ENCODE measurements around the gene UBR4.

DNA sequence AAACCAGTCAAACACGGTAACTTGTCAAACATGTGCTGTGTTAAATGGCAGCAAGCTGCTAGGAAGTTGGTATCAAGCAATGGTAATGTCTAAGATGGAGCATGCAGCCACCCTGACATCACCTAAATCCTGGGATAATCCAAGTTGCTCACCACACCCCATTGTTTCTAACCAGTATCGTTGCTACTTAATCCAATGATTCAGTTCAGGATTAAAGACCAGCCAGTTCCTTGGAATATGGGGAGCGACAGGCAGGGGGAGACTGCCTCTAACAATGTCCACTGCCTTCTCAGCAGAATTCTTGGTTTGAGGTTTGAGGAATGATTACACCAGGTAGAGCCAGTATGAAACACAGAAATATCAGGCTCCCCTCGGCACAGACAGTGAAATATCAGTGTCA is 131.5 kb downstream of the UBR4 start:
- no peak for TF ChIP-seq POLR2A (IDR thresholded peaks at IDR 0.05; ENCODE audit: low read depth)
- TF ChIP-seq, protein P1, sequence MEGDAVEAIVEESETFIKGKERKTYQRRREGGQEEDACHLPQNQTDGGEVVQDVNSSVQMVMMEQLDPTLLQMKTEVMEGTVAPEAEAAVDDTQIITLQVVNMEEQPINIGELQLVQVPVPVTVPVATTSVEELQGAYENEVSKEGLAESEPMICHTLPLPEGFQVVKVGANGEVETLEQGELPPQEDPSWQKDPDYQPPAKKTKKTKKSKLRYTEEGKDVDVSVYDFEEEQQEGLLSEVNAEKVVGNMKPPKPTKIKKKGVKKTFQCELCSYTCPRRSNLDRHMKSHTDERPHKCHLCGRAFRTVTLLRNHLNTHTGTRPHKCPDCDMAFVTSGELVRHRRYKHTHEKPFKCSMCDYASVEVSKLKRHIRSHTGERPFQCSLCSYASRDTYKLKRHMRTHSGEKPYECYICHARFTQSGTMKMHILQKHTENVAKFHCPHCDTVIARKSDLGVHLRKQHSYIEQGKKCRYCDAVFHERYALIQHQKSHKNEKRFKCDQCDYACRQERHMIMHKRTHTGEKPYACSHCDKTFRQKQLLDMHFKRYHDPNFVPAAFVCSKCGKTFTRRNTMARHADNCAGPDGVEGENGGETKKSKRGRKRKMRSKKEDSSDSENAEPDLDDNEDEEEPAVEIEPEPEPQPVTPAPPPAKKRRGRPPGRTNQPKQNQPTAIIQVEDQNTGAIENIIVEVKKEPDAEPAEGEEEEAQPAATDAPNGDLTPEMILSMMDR (IDR thresholded peaks at IDR 0.05), result no peak

Measured in esophagus muscularis mucosa (tissue), 3 donors.